Ovary (tissue), 9 donors: Measurements from ENCODE around the gene SRM. TPM values are rescaled to one million over a fixed set of nuclear protein-coding genes. Genes with fewer than 3 reads are reported as not detected.

Experiments
- DNase-seq, 5 donors: peaks; one replicate each; pipeline ENCODE4 v3.0.0-alpha.2; 2019 to 2020
- H3K27ac ChIP-seq, 2 donors: fragments of 200-600 bp; one replicate each; pipeline versions ENCODE4 v1.5.1 to v1.8.0; 2019 to 2022
- H3K27me3 ChIP-seq: fragments of 200-600 bp; one replicate; pipeline ENCODE4 v1.8.0; 2022
- H3K36me3 ChIP-seq: fragments of 200-600 bp; sonication (generic); one replicate; pipeline ENCODE4 v1.5.1; 2019
- H3K4me1 ChIP-seq: one replicate; pipeline ENCODE4 v1.8.1; 2013; ENCODE audit warnings: mild to moderate bottlenecking, moderate library complexity; ENCODE audit not compliant: insufficient read depth
- H3K4me3 ChIP-seq: fragments of 200-600 bp; sonication (generic); one replicate; pipeline ENCODE4 v1.5.1; 2017
- H3K9me3 ChIP-seq, 2 donors: fragments of 200-600 bp in 1 of 2; sonication (generic) in 1 of 2; one replicate each; pipeline versions ENCODE4 v1.5.1 to v1.8.1; 2013 to 2019; ENCODE audit warnings: mild to moderate bottlenecking in 1 of 2, moderate library complexity in 1 of 2
- EP300 ChIP-seq: sonication (generic); formaldehyde crosslinking; IDR thresholded peaks from one replicate; pipeline ENCODE4 v1.6.1; 2017; ENCODE audit warnings: antibody characterized with exemption
- POLR2A ChIP-seq: fragments of 450-650 bp; IDR thresholded peaks from one replicate; pipeline ENCODE4 v1.6.1; 2017; ENCODE audit warnings: antibody characterized with exemption, mild to moderate bottlenecking, moderate library complexity
- WGBS, 3 donors: extraction: QIAGEN DNeasy Blood & Tissue Kit in 1 of 3; methylation state at CpG; one replicate each; pipeline versions ENCODE4 v1.1.5 to v1.1.7; 2013 to 2017; 5-methylcytosine and 5-hydroxymethylcytosine counted together
- intact Hi-C, 4 donors: fragments of 100-400 bp; cut with DNase I; formaldehyde crosslinking; loops; one replicate each; pipeline versions ENCODE4 v1.11.0 to v1.15.1; 2022 to 2023
- polyA plus RNA-seq, 2 donors: library from polyadenylated mRNA; stranded (reverse); fragments of 200-250 nt in 1 of 2; fragments of 350-450 nt in 1 of 2; fragmentation: Illumina TruSeq in 1 of 2; extraction: RNeasy Lipid Tissue Mini Kit (QIAGEN cat#74804) in 1 of 2; gene quantifications; one replicate each; pipeline ENCODE4 v1.2.3, GENCODE V29; 2013 to 2014
- total RNA-seq, 7 donors: library from RNA; depleted of rRNA in 2 of 7; stranded (reverse); fragments of >200 nt in 2 of 7; fragmentation: NEBNext Ultra II Directional in 3 of 7; extraction: Animal tissue kit (Norgen Biotek cat#: 25700) in 3 of 7; gene quantifications; one replicate each; pipeline versions ENCODE4 v1.1.0 to v1.2.4, GENCODE V29; 2016 to 2023
- TF ChIP-seq, protein P1 (sequence below), 3 donors: fragments of 450-650 bp in 2 of 3; fragments of 200-600 bp in 1 of 3; IDR thresholded peaks; one replicate each; pipeline versions ENCODE4 v1.5.1 to v1.8.0; 2016 to 2022; ENCODE audit warnings: antibody characterized with exemption in 3 of 3, mild to moderate bottlenecking in 1 of 3
- donor health status: DM: no; HTN: no; CAD: no; lungs with moderate emphysema.
- donor health status: DM: no; HTN: no; CAD: no.
- donor health status: Bipolar disorder and iron deficiency.
- donor health status: DM: yes; HTN: yes; CAD: no.
- donor health status: DM: no; HTN: no; CAD: no.
- donor health status: DM: yes; HTN: yes; CAD: no.

SRM gene
- total and polyA plus RNA-seq, 9 donors: 31.7 to 111 (median 55.3) TPM

- intact Hi-C loops: no loop called here
- Histone ChIP-seq H3K36me3 (no peaks in the 10 kb centered on the region), H3K27ac (peak overlapping the region; percentile 0 to 11), H3K4me1 (peaks cover 18% of the 10 kb centered on the region), H3K9me3 (no peaks in the 10 kb centered on the region), H3K4me3 (peak overlapping the region; percentile 98), H3K27me3 (no peaks in the 10 kb centered on the region)
- TF ChIP-seq POLR2A: no peak
- TF ChIP-seq, protein P1, sequence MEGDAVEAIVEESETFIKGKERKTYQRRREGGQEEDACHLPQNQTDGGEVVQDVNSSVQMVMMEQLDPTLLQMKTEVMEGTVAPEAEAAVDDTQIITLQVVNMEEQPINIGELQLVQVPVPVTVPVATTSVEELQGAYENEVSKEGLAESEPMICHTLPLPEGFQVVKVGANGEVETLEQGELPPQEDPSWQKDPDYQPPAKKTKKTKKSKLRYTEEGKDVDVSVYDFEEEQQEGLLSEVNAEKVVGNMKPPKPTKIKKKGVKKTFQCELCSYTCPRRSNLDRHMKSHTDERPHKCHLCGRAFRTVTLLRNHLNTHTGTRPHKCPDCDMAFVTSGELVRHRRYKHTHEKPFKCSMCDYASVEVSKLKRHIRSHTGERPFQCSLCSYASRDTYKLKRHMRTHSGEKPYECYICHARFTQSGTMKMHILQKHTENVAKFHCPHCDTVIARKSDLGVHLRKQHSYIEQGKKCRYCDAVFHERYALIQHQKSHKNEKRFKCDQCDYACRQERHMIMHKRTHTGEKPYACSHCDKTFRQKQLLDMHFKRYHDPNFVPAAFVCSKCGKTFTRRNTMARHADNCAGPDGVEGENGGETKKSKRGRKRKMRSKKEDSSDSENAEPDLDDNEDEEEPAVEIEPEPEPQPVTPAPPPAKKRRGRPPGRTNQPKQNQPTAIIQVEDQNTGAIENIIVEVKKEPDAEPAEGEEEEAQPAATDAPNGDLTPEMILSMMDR (IDR thresholded peaks at IDR 0.05): no peak
- no peak for TF ChIP-seq EP300
- peak in 1 of 5 donors; percentile 31 for DNase-seq
- 1 to 2% (median 2%) methylated on average over 26 to 72 of the region's 72 CpGs for WGBS, 3 donors
Measured at GRCh38 chr1:11059155-11059967, 457 bp downstream of the SRM start.

- peak overlapping the region; percentile 98 for H3K4me3 ChIP-seq
- no peaks in the 10 kb centered on the region for H3K9me3 ChIP-seq
- H3K36me3 ChIP-seq: no peaks in the 10 kb centered on the region
- DNase-seq: no peak
- peak overlapping the region in 1 of 2 donors; percentile 0 for H3K27ac ChIP-seq
- H3K27me3 ChIP-seq: no peaks in the 10 kb centered on the region
- no peak for TF ChIP-seq EP300
- TF ChIP-seq, protein P1 (IDR thresholded peaks at IDR 0.05): no peak
- TF ChIP-seq POLR2A: no peak
- intact Hi-C loops: no loop called here
- 31 to 40% (median 33%) methylated on average over 28 of the region's 28 CpGs for WGBS, 3 donors
- peaks cover 18% of the 10 kb centered on the region for H3K4me1 ChIP-seq
Measured at GRCh38 chr1:11058595-11059154, 1.1 kb downstream of the SRM start.

DNA sequence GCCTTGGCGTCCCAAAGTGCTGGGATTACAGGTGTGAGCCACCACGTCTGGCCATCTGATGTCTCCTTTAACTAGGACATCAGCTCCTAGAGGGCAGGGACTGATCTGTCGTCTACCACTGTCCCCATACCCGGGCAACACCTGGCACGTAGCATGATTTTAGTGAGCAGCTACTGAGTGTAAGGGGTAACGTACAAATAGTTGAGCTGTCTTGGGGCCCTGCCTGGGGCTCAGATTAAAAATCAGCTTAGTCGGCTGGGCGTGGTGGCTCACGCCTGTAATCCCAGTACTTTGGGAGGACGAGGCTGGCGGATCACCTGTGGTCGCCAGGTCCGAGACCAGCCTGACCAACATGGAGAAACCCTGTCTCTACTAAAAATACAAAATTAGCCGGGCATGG is 1.8 kb downstream of the SRM start:
- Histone ChIP-seq H3K9me3 (no peaks in the 10 kb centered on the region), H3K4me3 (no peak overlapping the region), H3K27ac (no peak overlapping the region), H3K27me3 (no peaks in the 10 kb centered on the region), H3K4me1 (peaks cover 18% of the 10 kb centered on the region), H3K36me3 (no peaks in the 10 kb centered on the region)
- TF ChIP-seq EP300: no peak
- TF ChIP-seq POLR2A: no peak
- TF ChIP-seq, protein P1 (IDR thresholded peaks at IDR 0.05): no peak
- WGBS, 3 donors: 90 to 94% (median 91%) methylated on average over 14 of the region's 14 CpGs
- intact Hi-C loops: no loop called here
- no peak for DNase-seq

- DNase-seq: no peak
- 85 to 91% (median 89%) methylated on average over 8 of the region's 8 CpGs for WGBS, 3 donors
- TF ChIP-seq EP300: no peak
- TF ChIP-seq, protein P1 (IDR thresholded peaks at IDR 0.05): no peak
- TF ChIP-seq POLR2A: no peak
- H3K27me3 ChIP-seq: no peaks in the 10 kb centered on the region
- H3K4me1 ChIP-seq: peaks cover 18% of the 10 kb centered on the region
- H3K9me3 ChIP-seq: no peaks in the 10 kb centered on the region
- no peak overlapping the region for H3K27ac ChIP-seq
- no peak overlapping the region for H3K4me3 ChIP-seq
- intact Hi-C loops: no loop called here
- H3K36me3 ChIP-seq: no peaks in the 10 kb centered on the region
Measured at GRCh38 chr1:11057477-11057876, 2.3 kb downstream of the SRM start.
